CD4-positive, alpha-beta T cell treated with Interferon gamma for 1 hour (primary cell): ENCODE data around the gene FJX1.

ENCODE experiments used
- DNase-seq: peaks from one replicate; pipeline ENCODE4 v3.0.0-alpha.2; 2020

Gene FJX1

DNA sequence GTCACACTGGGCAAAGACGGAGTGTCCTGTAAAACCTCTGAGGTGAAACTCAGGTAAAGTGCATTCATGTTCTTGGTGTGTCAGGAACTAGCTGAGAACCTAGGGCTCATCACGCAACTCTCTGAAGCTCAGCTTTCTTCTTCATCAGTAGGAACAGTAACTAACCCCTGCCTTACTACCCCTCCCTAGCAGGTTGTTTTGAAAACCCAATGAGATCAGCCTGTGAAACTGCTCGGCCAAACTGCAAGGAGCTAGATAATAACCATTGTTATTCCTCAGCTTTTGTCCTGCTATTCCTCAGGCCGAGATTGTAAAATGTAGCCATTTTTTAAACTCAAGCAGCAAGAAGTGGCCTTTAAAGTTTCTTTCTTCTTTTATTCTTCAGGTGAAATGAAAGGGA lies 9.8 kb upstream of the FJX1 start:
- DNase-seq: no peak

DNA sequence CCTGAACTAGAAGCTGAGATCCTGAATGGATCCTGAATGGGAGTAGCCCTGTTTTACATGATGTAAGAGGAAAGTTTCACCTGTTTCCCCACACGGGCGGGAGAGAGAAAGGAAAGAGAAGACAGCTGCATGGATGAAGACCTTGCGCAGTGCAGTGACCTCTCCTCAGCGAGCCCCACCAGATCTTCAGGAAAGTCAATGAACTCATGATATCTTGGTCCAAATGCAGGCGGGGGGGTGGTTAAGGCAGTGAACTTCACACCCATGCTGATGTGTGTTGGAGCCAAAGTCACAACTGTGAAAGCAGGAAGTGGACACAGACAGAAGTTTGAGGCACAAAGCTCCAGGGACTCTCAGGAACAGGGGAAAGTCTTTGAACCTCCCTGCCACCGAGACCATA lies 8.6 kb upstream of the FJX1 start:
- no peak for DNase-seq

DNA sequence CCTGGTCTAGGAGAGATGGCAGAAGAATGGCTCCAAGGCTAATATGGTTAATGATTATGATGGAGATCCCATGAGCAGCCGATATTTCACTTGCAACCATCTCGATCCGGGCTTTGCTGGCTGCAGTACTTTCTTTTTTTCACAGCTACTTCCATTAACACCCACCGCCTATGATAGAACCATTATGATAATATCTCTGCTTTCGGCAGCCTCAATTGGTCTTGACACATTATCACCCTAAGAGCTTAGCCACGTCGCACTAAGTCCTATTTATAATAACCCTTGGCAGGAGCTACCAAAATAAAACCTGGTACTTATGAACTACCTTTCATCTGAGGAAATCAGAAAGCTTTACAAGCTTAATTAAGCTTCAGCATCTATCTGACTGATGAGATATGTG lies 7.6 kb upstream of the FJX1 start:
- no peak for DNase-seq

DNA sequence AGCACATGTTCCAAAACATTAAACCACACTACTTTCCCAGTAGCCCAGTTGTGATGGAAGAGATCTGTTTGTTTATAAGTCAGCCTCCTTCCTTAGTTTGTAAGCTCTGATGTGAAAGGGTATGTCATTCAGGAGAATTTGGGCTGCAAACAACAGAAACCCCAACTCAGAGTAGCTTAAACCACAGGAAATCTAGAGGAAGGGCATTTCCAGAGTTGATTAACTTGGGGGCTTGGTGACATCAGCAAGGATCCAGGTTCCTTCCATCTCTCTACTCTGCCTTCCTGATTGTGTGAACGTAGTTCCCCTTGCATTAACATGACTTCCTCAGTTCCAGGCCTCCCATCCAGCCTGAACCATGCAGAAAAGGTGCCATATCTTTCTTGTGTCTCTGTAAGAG lies 6.5 kb upstream of the FJX1 start:
- no peak for DNase-seq

DNA sequence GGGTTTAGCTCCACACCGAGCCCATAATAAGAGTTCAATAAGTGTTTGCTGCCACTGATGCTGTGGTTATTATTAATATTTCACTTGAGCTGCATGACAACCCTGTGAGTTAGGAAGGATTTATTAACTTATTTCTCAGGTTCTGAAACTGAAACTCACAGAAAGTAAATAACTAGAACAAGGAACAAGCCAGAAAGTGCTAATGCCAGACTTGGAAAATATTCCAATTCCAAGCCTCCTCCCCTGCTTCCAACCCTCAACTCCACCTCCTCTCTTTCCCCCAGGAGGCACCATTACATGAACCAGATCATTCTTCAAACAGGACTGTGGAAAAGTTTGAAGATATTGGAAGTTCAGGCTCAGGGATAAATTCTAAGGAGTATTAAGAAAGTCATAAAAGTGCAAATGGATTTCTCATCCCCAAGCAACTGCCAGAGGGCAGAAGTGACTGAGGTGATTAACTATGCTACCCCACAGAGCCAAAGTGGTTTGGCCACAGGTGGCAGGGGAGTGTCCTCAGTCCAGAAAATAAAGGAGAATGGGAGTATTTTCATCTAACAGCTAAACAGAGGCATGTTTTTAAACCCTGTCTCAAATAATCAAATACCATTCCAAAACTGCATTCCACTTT lies 3.2 kb upstream of the FJX1 start:
- DNase-seq: no peak

DNA sequence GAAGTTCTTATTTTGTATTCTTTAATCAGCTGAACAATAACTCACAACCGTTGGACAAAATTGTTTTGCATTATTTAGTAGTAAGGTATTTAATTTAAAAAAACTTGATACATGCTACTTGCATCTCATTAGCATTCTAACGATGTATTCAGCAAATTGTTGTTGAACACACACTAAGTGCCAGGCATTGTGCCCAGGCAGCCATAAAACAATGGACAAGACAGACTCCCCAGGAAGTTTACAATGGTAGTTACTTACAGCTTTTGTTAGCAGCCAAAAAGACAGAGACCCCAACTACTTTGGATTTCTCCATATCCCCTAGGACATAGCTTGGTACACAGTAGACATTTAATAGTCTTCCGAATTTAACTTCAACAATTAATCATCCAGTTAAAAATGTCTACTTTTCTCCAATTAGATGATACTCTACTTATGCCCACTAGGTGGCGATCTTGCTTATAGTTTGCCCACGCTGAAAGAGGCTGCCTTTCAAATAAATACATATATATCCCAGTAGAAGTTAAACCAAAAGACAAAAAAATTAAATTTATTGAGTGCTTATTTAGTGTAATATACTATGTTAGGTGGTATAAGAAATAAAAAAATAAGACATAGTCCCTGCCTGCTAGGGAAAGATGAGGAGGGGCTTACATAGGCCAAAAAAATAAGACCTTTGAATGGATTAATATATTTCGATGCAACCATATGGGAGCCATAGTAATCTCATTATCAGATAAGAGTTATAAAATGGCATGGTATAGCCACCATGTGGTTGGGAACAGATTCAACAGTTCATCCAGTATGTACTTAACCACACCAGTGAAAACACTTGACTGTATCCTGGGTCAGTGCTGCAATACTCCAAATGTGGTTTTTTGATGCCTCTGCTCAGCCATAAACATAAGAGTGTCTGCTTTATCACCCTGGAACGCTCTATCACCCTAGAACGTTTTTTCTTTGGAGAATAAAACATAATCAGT lies 2.0 kb upstream of the FJX1 start:
- DNase-seq: no peak

DNA sequence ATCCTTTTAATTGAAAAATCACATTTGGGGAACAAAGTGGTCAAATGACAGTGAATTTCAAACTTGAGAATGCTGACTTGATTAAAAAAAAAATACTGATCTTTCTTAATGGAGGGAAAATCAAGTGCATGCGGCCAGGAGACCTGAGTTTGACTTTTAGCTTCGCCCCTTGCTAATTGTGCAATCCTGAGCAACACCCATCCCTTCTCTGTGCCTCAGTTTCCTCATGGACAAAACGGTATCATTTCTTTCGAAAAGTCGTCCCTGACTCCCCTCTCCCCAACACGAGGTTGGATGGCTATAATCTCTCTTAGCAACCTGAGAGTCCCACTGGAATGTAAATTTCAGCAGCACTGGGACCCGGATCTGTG lies 959 bp upstream of the FJX1 start:
- no peak for DNase-seq

DNA sequence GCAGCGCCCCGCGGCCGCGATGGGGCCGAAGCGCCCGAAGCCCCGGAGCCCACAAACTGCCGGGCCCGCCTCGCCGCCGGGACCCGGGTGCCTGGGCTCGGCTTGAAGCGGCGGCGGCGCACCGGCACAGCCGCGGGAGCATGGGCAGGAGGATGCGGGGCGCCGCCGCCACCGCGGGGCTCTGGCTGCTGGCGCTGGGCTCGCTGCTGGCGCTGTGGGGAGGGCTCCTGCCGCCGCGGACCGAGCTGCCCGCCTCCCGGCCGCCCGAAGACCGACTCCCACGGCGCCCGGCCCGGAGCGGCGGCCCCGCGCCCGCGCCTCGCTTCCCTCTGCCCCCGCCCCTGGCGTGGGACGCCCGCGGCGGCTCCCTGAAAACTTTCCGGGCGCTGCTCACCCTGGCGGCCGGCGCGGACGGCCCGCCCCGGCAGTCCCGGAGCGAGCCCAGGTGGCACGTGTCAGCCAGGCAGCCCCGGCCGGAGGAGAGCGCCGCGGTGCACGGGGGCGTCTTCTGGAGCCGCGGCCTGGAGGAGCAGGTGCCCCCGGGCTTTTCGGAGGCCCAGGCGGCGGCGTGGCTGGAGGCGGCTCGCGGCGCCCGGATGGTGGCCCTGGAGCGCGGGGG lies 346 bp downstream of the FJX1 start:
- no peak for DNase-seq

DNA sequence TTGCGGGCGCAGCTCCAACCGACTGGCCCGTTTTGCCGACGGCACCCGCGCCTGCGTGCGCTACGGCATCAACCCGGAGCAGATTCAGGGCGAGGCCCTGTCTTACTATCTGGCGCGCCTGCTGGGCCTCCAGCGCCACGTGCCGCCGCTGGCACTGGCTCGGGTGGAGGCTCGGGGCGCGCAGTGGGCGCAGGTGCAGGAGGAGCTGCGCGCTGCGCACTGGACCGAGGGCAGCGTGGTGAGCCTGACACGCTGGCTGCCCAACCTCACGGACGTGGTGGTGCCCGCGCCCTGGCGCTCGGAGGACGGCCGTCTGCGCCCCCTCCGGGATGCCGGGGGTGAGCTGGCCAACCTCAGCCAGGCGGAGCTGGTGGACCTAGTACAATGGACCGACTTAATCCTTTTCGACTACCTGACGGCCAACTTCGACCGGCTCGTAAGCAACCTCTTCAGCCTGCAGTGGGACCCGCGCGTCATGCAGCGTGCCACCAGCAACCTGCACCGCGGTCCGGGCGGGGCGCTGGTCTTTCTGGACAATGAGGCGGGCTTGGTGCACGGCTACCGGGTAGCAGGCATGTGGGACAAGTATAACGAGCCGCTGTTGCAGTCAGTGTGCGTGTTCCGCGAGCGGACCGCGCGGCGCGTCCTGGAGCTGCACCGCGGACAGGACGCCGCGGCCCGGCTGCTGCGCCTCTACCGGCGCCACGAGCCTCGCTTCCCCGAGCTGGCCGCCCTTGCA lies 1.0 kb downstream of the FJX1 start:
- DNase-seq: no peak

DNA sequence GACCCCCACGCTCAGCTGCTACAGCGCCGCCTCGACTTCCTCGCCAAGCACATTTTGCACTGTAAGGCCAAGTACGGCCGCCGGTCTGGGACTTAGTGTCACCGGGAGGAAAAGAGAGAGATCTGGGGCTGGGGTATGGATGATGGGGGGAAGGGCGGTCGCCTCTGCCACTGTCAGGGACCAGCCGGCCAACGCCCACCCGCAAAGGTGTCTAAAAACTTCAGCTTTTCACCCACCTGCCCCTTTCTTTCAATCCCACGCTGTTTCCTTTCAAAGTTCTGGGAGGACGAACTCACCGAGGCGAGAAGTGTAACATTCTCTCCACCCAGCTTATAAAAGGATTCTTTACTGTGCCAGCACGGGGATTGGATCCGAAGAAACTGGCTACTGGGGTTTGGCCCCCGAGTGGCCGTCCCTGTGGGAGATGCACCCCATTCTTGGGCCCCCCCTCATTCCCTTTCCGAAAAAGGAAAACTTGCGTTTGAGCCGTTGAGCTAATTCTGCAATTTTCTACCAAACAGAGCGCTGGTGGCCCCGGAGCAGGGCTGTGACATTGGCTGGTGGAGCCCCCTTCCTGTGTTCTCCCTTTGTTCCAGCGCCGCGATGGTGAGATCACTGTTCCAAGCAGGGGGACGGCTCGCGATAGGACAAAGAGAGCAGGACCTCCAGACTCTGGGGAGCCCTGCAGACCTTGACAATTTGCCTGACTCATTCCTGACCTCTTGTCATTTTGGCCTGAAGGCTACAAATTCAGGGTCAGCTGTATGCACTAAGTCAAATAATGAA lies 1.8 kb downstream of the FJX1 start:
- no peak for DNase-seq

DNA sequence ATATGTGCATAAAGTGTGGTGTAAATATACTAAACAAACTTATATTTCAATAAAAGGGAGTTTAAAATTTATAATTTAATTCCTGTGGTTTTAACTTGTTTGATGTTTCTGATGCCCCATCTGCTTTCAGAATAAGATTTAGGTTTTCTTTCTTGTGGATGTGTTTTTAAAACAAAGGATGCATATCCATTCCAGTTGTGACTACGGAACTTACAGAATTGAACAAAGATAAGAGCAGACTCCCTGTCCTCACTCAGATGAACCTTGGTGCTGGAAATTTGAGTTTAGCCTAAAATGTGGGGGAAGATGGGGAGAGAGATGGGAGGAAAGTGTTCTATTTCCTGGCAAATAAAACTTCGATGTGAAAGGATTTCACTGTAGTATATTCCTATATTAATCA lies 2.5 kb downstream of the FJX1 start:
- DNase-seq: no peak

DNA sequence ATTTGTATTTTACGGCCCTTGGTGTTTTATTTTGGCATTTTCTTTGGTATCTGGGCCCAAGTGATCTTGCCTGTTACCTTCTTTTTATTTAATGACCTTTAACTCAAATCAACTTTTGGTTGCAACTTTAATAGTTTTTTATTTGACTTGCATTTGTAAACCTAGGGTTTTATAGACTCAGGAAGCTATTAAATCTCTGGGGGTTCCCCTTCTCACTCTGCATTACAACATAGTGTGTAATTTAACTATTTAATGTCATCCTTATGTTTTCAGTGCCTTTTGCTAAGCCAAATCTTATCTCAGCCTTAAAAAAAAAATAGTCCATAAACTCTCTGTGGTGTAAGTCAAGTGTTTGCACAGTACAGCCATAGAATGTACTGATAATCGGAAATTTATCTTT lies 3.4 kb downstream of the FJX1 start:
- DNase-seq: no peak

DNA sequence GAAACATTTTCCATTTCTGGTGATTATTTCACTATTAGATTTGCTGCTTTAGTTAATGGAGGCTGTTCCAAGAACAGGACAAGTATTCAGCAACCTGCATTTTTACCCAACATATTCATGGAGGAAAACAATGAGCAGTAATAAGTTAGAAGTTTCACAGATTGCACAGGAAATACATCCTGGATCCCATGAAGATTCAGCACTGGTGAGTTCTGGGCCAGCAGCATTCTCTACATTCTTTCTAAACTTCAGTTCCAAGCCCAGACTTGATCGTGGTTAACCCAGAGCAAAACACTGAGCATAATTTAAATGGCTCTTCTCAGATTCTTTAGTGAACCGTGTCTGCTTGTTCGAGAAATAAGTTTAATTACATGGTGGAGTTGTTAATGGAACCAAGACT lies 3.8 kb downstream of the FJX1 start:
- no peak for DNase-seq

DNA sequence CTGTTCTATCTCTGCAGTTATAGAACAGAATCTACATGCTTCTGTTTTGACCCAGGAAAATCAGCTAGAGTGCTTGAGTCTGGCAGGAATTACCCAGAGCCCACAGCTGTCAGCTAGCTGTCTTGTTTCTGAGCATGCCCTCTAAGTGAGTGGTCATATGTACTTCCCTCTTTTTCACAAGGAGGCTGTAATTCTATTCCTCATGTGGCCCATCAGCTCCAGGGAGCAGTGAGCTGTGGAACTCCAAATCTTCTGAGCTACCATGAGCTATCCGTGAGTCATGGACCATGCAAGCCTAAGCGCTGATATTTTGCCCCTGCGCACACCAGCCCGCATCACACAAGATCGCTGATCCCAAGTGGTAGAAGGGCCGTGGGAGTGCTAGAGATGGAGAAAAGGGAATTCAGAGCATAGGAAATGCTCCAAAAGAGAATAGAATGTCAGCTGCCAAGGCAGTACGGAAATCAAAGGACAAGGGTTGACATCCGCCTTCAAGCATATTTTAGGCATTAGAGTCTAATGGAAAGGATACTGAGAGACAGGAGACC lies 5.4 kb downstream of the FJX1 start:
- no peak for DNase-seq

DNA sequence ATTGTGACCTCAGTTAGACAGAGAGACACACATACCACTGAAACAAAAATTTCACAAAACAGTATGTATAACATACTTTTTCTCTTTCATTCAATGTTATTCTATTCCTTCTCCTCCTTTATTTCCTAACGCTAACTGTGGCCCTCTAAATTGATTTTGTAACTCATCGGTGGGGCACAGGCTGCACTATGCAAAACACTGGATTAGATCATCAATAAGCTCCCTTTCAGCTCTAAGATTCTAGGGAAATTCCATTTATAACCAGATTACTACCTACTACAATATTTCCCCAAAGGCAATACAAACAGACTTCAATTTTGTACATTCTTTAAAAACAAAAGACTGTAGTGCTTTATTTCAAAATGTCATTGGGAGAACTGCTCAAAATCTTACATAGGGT lies 6.1 kb downstream of the FJX1 start:
- no peak for DNase-seq

DNA sequence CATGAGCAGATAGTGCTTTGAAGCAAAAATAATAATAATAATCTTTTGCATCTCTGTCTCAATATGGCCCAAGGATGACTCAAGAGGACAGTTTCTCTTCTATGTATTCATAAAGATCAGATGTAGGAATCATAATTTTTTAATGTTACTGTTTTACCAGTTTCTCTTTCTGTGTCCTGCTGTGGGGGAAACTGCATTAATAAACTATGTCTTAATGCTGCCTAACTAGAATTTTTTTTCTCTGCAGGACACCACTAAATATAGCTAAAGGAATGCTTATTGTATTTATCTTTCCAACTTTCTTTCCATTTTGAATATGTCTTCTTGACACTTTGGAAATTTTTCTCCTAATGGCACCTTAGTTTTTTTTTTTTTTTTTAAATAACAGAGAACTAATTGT lies 6.5 kb downstream of the FJX1 start:
- DNase-seq: no peak

DNA sequence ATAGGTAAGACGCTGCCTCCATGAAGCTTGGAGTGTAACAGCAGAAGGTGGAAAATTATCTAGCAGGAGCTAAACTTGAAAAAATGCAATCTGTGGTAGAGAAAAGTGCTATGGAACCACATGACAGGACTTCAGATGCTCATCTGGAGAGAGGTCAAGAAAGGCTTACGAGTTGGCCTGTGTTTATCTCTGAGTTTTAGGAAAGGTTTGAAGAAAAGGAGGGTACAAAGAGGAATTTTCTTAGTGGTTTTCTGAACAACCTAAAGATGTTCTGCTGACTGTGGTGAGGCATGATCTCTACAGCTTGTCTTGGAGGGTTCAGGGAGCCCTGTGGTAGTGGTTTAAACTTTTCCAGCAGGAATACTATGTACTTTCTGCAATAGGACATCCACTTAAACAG lies 8.2 kb downstream of the FJX1 start:
- no peak for DNase-seq

DNA sequence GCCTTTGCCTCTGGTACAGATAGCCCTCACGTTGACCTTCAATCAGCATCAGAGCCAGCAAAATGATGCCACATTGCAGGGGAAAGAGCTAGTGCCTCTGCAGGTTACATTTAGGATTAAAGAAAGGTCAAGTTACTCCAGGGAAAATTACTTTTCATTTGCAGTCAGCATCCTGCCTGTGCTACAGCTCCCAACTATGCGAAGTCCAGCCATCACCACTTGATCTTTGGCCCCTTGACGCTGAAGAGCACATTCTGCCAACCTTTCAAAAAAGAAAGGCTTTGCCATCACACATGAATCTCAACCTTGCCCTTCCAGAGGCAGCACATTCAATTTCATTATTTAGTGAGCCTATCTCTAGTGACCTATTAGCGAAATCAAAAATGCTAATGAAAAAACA lies 11.3 kb downstream of the FJX1 start:
- DNase-seq: no peak

DNA sequence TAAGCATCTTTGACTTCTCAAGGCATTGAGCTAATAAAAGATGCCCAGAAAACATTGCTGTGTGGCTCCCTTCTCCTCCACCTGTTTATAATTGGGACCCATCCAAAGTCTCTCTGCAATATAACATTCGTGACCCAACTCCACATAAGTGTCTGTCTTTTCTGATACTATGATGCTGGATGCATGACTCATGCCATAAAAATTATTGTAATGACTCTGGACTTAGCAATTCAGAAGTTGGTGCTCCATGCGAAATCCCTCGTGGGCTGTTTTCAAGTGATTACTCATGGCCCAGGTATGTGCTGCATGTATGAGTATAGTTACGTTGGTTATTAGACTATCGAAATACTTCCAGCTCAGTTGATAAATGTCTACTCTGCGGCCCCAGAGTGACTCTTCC lies 11.7 kb downstream of the FJX1 start:
- DNase-seq: no peak

DNA sequence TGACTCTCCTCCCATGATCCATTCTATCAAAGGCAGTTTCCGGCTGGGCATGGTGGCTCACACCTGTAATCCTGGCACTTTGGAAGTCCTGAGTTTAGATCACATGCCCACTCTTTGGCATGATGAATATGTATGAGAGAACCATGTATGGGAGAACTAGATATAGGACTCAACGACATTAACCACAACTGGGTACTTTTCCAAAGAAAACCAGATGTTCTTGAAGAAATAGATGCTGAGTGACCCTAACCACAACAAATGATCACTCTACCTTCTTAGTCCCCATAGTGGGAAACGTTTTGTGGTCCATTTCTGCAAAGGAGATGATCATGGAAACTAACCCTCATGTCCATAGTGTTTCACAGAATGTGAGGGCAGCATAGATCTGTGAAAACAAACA lies 13.6 kb downstream of the FJX1 start:
- no peak for DNase-seq

DNA sequence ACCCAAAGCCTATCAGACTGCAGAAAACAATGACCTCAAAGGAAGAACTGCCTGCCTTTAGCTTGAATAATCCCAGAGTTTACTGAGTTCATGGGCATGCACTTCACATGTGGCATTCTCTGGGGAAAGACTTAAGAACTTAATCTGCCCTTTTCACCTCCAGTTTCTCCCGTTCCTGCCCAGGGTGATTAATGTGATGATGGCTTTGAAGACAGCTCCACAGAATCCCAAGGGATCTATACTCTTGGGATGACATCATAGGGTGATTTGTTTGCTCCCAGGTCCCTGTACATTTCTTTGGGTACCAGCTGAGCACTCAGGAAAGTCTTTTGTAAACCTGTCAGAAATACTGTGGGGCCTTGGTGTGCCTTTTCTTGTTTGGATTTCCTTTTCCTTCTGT lies 14.0 kb downstream of the FJX1 start:
- no peak for DNase-seq

DNA sequence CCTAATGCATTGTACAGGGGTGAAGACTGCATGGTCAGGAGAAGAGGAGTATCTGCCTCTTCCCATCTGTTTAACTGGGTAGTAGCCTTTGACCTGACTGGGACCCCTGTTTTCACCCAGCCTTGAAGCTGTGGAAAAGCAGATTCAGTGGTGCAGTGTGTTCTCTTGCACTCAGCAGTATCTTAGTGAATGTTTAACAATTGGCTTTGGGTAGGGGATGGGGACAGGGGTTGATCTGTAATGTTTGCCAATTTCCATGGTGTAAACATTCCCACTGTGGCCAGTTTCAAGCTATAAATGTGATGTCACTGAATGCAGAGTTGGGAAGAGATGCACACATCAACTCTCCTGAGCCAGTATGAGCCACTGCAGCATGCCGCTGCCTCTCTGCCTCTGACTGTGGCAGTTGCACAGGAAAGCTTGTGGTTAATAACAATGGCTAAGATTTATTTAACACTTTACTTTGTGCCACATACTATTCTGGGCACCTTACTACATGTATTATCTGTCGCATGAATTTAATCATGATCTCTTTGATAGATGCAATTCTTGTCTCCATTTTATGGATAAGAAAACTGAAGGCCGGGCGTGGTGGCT lies 15.7 kb downstream of the FJX1 start:
- no peak for DNase-seq
